T-helper 2 cell (primary cell): ENCODE data around the gene BRSK1.

Source experiments
- DNase-seq, 5 experiments: peaks; one replicate each; pipeline versions ENCODE4 v3.0.0 to v3.0.0-alpha.2; 2012 to 2022

Gene BRSK1

DNA sequence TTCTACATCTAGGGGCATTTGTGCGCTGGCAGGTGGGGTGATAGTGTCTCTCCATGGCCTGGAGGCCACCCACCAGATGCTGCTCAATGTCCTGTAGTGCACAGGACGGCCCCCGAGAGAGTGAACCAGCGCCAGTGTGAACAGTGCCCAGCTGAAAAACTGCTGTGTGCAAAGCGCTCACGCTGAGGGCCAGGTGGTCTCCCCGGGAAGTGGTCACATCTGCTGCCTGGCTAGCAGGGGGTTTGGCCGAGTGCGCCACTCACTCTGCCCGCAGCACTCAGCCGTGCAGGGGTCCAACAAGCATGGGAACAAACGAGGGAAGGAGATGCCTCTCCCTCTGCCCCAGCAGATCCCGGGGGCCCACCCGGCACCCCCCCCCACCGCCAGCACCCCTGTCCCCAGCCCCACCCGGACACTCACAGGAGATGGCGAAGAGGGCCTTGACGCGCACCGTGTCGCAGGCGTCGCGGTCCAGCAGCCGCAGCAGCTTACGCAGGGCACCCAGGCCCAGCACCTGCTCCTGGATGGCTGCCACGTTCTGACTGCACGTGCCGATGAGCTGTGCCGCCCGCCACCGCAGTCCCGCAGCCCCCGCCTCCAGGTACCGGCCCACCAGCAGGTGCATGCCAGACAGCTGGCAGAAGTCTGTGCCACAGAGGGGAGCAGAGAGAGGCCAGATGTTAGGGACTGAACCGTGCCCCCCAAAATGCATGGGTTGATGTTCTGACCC is 9.7 kb upstream of the BRSK1 start:
- no peak for DNase-seq

DNA sequence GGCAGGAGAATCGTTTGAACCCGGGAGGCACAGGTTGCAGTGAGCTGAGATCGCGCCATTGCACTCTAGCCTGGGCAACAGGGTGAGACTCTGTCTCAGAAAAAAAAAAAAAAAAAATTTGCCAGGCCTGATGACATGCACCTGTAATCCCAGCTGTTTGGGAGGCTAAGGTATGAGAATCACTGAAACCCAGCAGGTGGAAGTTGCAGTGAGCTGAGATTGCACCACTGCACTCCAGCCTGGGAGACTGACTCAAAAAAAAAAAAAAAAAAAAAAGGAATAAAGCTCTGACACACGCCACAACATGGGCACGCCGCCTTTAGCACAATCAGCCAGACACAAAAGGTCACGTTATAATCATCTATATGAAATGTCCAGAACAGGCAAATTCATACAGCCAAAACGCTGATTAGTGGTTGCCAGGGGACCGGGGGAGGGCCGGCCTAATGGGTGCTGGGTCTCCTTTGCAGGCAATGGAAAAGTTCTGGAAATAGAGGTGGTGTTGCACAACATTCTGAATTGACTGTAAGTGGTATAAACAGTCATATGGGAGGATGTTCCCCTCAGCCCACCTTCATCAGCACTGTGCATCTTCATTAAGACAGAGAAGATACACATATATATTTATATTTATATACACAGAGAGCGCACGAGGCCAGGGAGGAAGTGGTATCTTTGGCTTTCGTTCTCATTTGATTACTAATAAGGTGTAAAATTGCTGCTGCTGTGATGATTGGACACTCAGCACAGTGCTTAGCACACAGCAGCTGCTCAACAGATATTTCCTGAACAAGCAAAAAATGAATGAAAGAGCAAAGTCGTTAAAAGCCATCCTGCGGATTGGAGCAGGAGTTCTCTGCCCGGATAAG is 7.7 kb upstream of the BRSK1 start:
- peak in 1 of 5 experiments; percentile 80 for DNase-seq

DNA sequence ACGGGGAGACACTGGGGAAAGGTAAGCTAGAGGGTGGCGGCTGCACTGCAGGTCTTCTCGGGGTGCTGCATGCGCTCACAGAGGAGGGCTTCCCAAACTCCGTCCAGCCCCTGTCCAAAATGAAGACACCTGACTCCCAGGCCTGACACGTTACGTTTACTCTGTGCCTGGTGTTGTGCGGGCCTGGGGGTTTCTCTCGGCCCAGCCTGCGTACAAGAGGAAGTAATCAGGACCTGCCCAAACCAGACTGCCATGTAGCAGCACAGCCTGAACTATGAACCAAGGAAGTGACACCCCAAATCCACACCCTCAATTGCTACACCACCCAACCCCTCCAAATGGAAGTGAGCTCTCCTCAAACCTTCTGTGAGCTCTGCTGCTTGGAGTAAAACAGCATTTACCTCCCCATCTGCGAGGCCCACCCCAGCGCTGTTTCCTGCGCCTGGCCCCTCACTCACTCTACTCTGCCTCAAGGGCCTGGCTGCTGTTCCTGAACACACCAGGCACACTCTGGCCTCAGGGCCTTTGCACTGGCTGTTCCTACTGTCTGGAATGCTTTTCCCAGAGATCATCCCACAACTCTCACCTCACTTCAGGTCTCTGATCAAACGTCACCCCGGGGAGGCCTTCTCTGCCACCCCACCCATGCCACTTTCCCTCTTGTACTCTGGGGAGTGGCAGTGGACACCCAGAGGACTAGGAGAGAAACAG is 6.9 kb upstream of the BRSK1 start:
- peak in 1 of 5 experiments; percentile 44 for DNase-seq

DNA sequence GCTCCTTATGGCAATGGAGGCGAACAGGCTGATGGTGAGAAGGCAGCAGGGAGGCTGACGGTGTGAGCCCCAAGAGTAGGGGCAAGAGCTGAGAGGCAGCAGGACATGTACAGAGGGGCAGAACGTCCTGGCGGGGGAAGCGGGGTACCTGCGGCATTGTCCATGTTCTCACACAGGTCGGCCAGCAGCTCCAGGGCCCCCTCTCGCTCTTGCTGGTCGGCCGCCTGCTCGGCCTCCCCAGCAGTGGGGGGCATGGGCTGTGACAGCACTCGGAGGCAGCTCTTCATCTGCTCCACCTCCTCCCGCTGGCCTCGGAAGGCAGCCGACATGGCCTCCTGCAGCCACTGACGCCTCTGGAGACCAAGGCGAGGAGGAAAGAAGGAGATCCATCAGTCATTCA is 6.3 kb upstream of the BRSK1 start:
- DNase-seq = no peak

DNA sequence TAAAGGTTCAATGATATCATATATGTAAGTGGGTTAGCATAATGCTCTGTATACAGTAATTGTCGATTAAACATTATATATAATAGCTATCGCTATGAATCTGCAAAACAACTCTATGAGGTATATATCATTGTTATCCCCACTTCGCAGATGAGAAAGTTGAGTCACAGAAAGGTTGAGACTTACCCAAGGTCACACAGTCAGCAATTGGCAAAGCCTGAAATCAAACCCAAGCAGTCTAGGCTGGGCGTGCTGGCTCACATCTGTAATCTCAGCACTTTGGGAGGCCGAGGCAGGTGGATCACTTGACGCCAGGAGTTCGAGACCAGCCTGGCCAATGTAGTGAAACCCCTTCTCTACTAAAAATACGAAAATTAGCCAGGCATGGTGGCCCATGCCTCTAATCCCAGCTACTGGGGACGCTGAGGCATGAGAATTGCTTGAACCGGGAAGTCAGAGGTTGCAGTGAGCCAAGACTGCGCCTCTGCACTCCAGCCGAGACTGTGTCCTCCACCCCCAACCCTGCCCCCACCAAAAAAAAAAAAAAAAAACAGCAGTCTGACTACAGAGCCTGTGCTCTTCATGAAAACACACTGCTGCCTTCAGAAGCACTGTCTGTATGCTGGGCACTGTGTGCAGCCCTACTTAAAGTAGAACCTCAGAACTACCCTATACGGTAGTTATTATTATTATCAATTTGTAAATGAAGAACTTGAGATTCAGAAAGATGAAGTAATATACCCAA is 5.2 kb upstream of the BRSK1 start:
- no peak for DNase-seq

DNA sequence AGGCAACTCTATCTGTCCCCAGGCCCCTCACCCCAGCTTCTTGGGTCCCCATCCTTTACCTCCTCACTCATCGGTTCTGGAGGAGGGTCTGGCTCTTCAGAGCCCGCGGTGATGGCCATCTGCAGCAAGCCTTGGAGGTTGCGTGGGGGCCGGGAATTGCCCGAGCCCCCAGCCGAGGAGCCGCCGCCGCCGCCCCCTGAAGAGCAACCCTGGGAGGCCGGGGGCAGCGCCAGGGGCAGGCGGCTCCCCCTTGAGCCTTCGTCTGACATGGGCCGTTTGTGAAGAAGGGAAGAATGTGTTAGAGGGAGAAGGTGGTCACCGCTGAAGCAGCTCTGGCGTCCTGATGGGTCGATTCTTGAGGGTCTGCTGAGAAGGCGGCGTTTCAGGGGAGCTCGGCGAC is 4.5 kb upstream of the BRSK1 start:
- DNase-seq = no peak

DNA sequence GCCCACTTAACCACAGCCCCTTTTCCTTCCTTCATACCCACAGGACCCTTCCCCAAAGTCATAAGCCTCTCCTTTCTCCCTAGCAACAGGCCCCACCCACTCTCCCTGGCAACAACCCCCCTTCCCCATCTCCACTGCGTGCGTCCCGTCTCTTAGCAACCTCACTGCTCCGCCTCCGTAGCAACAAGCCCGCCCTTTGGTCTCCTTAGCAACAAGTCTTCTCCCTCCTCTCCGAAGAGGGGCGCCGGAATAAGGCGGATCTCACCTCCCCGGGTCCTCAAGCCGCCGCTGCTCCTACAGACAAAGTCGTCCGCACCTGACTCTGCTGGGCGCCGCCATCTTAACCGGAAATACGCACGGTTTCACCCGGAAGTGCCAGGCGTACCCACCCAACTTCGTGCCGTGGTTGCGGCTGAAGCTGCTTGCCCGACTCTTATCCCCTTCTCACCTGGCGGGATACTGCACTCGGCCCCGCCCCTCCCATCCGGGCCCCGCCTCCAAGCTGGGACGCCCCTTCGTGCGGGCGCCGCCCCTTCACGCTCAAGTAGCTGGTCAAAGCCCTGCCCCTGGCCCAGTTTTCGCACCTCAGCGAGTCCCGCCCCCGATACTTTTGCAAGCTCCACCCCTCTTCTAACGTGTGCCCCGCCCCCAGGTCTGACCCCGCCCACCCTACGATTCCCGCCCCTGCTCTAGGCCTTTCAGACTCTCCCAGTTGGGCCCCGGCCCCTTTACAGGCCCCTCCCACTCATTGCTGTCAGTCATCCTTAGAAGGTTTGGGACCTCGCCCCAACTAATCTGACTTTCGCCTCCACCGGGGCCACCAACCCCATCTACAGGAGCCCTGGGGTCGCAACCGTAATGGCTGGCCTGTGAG is 3.8 kb upstream of the BRSK1 start, which contains the start of gene HSPBP1:
Gene HSPBP1 (minus strand): TSS at position 341 of the 874 bp plus-strand sequence. CDS start 502 bp downstream, outside the sequence.
- peak; percentile 88 to 98 (median 93) for DNase-seq

DNA sequence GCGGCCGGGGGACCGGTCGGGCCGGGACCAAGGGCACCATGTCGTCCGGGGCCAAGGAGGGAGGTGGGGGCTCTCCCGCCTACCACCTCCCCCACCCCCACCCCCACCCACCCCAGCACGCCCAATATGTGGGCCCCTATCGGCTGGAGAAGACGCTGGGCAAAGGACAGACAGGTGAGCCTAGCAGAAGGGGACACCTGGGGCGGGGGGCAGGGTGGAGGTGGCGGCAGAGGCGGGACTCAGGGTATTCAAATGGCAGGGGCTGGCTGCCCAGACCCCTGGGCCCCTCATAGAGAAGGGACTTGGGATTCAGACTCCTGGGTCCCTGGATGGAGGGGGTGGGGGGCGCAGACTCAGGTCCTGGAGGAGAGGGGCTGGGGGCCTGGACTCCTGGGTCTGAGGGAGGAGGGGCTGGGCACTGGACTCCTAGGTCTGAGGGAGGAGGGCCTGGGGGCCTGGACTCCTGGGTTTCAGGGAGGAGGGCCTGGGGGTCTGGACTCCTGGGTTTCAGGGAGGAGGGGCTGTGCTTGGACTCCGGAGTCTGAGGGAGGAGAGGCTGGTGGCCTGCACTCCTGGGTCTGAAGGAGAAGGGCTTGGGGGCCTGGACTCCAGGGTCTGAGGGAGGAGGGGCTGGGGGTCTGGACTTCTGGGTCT is 735 bp downstream of the BRSK1 start:
- DNase-seq = no peak

DNA sequence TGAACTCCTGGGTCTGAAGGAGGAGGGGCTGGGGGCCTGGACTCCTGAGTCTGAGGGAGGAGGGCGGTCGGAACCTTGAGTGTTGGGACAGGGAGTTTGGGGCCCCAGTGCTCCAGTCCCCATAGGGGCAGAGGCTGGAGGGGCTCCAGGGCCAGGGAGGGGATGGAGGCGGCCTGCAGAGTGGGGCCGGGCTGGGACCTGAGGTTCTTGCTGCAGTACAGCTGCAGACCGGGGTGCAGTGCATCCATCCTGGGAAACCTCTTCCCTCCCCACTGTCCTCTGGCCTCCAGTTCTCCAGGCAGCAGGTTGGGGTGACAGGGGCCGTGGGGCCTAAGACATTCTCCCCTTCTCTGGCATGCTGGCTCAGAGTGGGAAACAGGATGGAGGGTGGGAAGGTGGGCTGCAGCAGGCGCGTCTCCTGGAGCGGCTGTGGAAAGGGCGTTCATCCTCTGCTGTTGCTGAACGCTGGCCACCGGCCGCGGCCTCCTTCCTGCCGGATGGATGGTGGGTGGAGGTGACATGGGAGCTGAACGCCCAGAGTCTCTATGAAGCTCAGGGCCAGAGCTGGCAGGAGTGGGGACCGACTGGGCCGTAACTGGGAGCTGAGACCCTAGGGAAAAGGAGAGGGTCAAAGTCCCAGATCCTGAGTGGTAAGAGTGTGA is 1.6 kb downstream of the BRSK1 start:
- DNase-seq = no peak

DNA sequence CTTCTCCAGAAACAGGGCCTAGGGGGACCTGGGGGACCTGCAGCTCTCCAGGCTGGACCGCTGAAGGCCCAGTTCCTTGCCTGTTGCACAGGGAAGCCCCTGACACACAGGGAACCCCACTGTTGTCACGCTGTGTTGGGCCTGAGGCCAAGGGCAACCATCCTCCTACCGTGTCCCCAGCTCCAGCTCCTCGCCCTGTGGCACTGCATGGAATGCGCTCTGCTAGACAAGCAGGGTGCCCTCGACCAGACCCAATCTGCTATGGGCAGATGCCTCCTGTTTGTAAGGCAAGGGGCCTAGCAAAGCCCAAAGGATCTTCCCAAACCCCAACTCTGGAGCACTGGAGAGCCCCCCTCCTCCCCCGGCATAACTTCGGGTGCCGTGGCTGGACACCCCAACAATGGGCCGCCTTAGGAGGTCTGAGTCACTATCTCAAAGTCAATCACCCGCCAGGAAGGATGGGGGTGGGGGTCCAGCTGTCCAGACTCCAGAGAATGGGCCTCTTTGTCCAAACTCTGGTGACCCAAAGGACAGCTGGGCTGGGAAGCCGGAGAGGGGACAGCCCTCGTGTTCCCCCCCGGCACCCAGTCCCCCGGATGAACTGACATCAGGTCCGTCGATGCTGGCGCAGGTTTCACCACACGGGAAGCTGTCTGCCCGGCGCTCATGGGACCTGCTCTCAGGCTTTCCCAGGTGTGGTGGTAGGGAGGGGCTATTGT is 3.7 kb downstream of the BRSK1 start:
- no peak for DNase-seq

DNA sequence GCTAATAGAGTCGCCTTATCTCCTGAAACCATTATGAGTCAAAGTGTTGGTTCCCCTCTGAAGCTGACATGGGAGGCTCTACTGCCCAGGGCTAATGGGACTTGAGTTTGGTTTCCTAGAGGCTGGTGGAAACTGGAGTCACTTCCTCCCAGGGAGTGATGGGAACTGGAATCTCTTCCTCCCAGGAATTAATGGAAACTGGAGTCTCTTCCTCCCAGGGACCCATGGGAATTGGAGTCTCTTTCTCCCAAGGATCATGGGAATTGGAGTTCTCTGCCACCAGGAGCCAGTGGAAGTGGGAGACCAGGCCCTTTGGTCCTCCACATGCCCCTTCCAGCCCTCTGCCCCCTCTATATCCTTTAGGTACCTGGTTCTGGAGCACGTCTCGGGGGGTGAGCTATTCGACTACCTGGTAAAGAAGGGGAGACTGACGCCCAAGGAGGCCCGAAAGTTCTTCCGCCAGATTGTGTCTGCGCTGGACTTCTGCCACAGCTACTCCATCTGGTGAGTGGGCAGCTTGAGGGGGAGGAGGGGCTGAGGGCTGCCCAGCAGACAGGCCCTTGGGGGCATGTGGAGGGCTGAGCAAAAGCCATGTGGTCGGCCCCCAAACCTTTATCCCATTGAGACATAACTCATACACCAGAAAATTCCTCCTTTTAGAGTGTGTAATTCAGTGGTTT is 5.5 kb downstream of the BRSK1 start:
- no peak for DNase-seq

DNA sequence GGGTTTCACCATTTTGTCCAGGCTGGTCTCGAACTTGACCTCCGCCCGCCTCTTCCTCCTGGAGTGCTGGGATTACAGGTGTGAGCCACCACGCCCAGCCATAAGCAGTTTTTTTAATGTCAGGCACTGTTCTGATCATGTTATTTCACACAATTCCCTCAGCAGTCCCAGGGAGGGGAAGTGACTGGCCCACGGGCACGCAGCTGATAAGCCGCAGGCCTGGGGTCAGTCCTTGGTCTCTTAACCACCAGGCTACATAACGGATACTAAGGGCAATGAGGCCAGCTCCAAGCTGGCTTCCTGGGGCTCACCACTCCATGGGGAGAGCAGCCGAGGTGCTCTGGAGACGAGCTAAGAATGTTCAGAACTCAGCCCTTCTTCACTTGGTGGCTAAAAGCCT is 13.5 kb downstream of the BRSK1 start:
- DNase-seq = no peak

DNA sequence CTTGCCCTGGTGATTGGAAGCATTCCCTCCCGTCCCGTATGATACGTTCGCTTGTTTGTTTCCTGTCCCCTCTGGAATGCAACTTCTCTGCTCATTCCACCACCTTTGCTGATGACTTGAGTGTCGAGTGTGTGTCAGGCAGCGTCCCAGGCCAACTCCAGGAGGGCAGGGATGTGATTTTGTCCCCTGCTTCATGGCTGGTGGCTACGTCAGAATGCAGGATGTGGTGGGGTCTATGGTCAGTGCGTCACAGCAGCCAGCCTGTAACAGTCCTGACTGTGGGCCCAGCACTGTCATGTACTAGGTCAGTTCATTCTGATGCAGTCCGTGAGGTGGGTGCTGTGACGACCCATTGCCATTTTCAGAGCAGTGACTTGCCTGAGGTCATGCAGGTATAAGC is 16.2 kb downstream of the BRSK1 start:
- no peak for DNase-seq

DNA sequence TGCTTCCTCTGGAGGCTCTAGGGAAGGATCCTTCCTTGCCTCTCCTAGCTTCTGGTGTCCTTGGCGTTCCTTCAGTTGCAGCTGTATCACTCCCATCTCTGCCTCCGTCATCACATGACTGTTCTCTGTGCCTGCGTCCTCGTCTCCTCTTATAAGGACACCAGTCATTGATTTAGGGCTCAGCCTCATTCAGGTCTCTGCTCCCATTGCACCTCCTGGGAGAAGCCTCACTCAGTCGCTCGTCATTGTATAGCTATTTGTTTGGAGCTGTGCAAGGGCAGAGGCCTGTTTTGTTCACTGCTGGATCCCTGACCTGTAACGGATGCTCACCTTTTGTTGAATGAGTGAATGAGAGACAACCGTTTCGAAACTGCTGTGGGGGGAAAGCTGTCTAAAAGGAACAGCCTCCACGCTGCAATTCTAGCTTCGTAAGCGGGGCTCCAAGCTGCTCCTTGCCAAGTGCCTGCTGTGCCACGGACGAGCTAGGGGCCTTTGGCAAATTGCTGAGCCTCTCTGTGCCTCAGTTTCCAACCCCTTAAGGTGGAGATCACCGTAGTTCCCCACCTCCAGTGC is 17.2 kb downstream of the BRSK1 start:
- DNase-seq = no peak

DNA sequence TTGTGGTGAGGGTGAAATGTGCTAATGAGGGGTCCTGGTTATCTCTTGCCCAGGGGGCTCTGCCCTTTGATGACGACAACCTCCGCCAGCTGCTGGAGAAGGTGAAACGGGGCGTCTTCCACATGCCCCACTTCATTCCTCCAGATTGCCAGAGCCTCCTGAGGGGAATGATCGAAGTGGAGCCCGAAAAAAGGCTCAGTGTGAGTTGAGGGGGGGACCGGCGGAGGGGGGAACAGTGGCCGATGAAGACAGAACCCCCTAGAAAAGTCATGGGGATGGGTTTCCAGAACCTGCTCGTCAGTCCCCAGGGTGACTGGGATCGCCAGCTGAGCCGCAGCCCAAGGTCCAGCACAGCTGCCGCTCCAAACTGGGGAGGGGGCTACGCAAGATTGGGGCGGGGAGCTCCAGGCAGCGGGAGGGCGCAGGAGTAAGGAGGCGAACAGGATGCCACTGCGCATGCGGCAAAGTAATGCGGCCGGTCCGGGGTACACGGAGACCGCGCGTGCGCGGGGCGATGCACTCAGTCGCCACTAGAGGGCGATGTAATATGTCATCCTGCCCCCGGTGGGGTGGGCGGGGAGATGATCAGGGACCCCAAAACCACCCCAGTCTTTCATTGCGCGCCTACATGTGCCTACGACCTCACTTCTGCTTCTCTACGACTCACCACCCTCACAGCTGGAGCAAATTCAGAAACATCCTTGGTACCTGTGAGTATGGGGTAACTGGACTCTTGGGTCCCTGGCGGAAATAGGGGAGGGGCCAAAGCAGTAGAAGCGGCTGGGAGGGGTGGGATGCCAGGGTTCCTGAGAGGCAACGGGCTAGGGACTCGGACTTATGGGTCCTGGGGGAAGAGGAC is 17.9 kb downstream of the BRSK1 start:
- peak; percentile 85 to 95 (median 90) for DNase-seq

DNA sequence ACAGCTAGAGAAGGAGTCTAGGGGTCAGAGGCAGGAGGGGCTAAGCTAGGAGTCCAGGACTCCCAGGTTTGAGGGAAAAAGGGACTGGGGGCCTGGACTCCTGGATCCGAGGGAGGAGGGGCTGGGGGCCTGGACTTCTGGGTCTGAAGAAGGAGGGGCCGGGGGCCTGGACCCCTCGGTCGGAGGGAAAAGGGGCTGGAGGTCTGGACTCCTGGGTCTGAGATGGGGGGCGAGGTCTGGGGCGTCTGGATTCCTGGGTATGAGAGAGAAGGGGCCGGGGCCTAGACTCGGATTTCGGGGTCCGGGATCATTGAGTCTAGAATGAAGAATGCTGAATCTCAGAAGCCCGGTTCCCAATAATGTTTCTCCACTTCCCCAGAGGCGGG is 18.5 kb downstream of the BRSK1 start:
- no peak for DNase-seq

DNA sequence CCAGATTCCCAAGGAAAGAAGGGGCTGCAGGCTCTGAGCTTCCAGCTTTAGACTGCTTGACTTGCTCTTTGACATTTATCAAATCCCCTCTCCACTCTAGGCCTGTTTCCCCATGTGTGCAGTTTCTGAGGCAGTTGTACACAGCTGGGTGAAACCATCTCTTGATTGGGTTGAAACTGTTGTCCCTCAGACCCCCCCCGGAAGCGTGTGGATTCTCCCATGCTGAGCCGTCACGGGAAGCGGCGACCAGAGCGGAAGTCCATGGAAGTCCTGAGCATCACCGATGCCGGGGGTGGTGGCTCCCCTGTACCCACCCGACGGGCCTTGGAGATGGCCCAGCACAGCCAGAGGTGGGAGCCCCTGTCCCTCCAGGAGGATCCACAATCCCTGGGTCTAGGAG is 19.7 kb downstream of the BRSK1 start:
- DNase-seq = no peak
